Endothelial cell (in vitro differentiated cells): ENCODE data around the gene MYBL2. TPM values are rescaled to one million over a fixed set of nuclear protein-coding genes. Genes with fewer than 3 reads are reported as not detected.

Source experiments
- DNase-seq: peaks from one replicate; pipeline ENCODE4 v3.0.0; 2021; ENCODE audit warnings: low spot score
- H3K27ac Mint-ChIP-seq: one replicate; pipeline ENCODE4 v1.8.0; 2021; ENCODE audit warnings: mixed read lengths, inconsistent platforms; ENCODE audit not compliant: unreplicated experiment
- H3K27me3 Mint-ChIP-seq: one replicate; pipeline ENCODE4 v1.8.0; 2021; ENCODE audit warnings: mild to moderate bottlenecking, moderate library complexity, mixed read lengths, inconsistent platforms; ENCODE audit not compliant: unreplicated experiment
- H3K36me3 Mint-ChIP-seq: one replicate; pipeline ENCODE4 v1.8.0; 2021; ENCODE audit warnings: mild to moderate bottlenecking, low read depth, mixed read lengths, inconsistent platforms; ENCODE audit not compliant: unreplicated experiment
- H3K4me1 Mint-ChIP-seq: one replicate; pipeline ENCODE4 v1.8.0; 2021; ENCODE audit warnings: mild to moderate bottlenecking, mixed read lengths, inconsistent platforms; ENCODE audit not compliant: unreplicated experiment
- H3K4me3 Mint-ChIP-seq: one replicate; pipeline ENCODE4 v1.8.0; 2021; ENCODE audit warnings: mild to moderate bottlenecking, mixed read lengths, inconsistent platforms; ENCODE audit not compliant: unreplicated experiment
- H3K9me3 Mint-ChIP-seq: one replicate; pipeline ENCODE4 v1.8.0; 2021; ENCODE audit warnings: mixed read lengths, inconsistent platforms; ENCODE audit not compliant: unreplicated experiment
- CTCF ChIP-seq: fragments of 200-600 bp; sonication (generic); IDR thresholded peaks from one replicate; pipeline ENCODE4 v1.5.0; 2021; ENCODE audit warnings: antibody characterized with exemption; ENCODE audit not compliant: unreplicated experiment
- total RNA-seq: library from RNA; stranded (reverse); fragmentation: NEBNext Ultra II Directional; extraction: Animal tissue kit (Norgen Biotek cat#: 25700); gene quantifications from one replicate; pipeline ENCODE4 v1.2.1, GENCODE V29; 2021; ENCODE audit not compliant: unreplicated experiment

Gene MYBL2
- total RNA-seq, 1 donor from 2014 or later: 20.8 TPM

- peaks cover 6% of the 10 kb centered on the region for H3K36me3 Mint-ChIP-seq
- H3K27ac Mint-ChIP-seq: no peak overlapping the region
Measured at GRCh38 chr20:43716123-43716522, 49.2 kb downstream of the MYBL2 start.

GRCh38 chr20:43716757-43717615, 50.1 kb downstream of the MYBL2 start:
- no peaks in the 10 kb centered on the region for H3K9me3 Mint-ChIP-seq
- H3K36me3 Mint-ChIP-seq: peaks cover 5% of the 10 kb centered on the region
- no peaks in the 10 kb centered on the region for H3K4me1 Mint-ChIP-seq
- no peak overlapping the region for H3K4me3 Mint-ChIP-seq
- peaks cover 11% of the 10 kb centered on the region for H3K27me3 Mint-ChIP-seq
- TF ChIP-seq CTCF: no peak
- DNase-seq: no peak
- H3K27ac Mint-ChIP-seq: no peak overlapping the region

More at GRCh38 chr20:43716123-43716522, 49.2 kb downstream of the MYBL2 start:
- no peak for DNase-seq
- no peak overlapping the region for H3K4me3 Mint-ChIP-seq
- no peak for TF ChIP-seq CTCF
- no peaks in the 10 kb centered on the region for H3K9me3 Mint-ChIP-seq
- H3K4me1 Mint-ChIP-seq: no peaks in the 10 kb centered on the region
- peaks cover 11% of the 10 kb centered on the region for H3K27me3 Mint-ChIP-seq

- Mint-ChIP-seq H3K27ac (no peak overlapping the region), H3K36me3 (peaks cover 5% of the 10 kb centered on the region), H3K9me3 (no peaks in the 10 kb centered on the region), H3K4me1 (no peaks in the 10 kb centered on the region), H3K4me3 (no peak overlapping the region), H3K27me3 (peaks cover 8% of the 10 kb centered on the region)
- DNase-seq: no peak
- TF ChIP-seq CTCF: no peak
Measured at GRCh38 chr20:43717616-43717995, 50.7 kb downstream of the MYBL2 start.

- DNase-seq: no peak
- Mint-ChIP-seq H3K27me3 (peaks cover 8% of the 10 kb centered on the region), H3K9me3 (no peaks in the 10 kb centered on the region), H3K36me3 (no peaks in the 10 kb centered on the region), H3K4me3 (no peak overlapping the region), H3K27ac (no peak overlapping the region), H3K4me1 (no peaks in the 10 kb centered on the region)
- no peak for TF ChIP-seq CTCF
Measured at GRCh38 chr20:43720007-43720406, 53.1 kb downstream of the MYBL2 start.

GRCh38 chr20:43721097-43721428, 54.1 kb downstream of the MYBL2 start:
- TF ChIP-seq CTCF: no peak
- Mint-ChIP-seq H3K4me3 (no peak overlapping the region), H3K27ac (no peak overlapping the region), H3K27me3 (peaks cover 8% of the 10 kb centered on the region), H3K9me3 (no peaks in the 10 kb centered on the region), H3K36me3 (no peaks in the 10 kb centered on the region), H3K4me1 (no peaks in the 10 kb centered on the region)
- DNase-seq: no peak
